SHP77 (cell line): Measurements from ENCODE around the gene CPNE8.

Source experiments
- DNase-seq, 2 experiments: peaks; one replicate each; lab custom pipeline; 2025; lab: John Stamatoyannopoulos, UW

CPNE8 gene

GRCh38 chr12:38728894-38729293 lies 176.5 kb downstream of the CPNE8 start:
- no peak for DNase-seq

- no peak for DNase-seq
Observed at GRCh38 chr12:38721611-38722252, 183.7 kb downstream of the CPNE8 start.

DNA sequence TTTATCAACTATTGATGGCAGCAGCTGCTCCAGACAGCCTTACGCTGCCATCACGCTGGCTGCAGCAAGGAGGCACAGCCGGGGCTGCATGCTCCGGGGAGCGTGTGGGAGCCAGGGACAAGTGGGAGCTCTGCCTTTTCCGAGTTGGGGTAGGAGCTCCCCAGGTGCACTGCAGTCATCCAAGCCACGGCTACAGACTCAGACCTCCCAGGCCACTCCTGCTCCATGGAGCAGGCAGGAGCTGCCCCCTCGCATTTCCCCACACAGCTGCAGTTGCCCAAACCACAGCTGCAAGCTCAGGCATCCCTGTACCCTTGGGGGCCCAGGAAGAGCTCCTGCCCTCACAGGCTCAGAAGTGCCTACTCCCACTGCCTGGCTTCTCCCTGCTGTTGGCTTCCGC lies 184.7 kb downstream of the CPNE8 start:
- no peak for DNase-seq

- no peak for DNase-seq
Observed at GRCh38 chr12:38713294-38713693, 192.1 kb downstream of the CPNE8 start.

DNA sequence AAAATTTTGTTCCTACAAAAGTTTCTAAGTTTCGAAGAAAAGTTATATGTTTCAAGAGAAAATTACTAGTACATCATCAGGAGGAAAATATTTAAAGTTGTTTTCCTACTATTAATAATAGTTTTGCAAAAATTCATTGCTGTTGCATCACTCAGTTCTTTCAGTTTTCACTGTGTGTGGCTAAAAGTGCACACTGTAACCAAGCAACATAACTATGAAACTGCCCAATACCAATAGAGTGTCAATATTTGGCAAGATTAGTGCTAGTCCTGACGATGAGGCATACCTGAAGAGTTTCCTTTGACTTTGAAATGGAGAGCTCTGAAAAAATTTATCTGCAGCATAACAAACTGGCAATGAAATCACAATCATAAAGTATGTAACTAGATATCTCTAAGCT lies 194.3 kb downstream of the CPNE8 start:
- no peak for DNase-seq

- DNase-seq = no peak
Observed at GRCh38 chr12:38708466-38708865, 196.9 kb downstream of the CPNE8 start.

DNA sequence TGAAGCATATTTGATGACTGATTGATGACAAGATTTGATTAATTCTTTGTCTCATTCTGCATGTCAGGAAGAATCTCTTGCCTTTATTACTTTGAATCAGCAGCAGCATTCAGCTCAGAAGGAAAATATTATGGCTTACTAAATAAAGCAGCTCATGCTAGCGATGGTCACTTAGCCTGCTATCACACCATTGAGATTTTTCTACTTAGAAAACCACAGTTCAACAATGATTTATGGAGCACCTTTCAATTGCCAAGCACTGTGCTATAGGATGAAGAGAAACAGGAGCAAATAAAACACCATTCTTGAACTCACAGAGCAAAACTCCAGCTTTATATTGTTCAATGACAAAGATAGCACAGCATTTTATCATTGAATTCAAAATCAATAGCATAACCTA lies 197.7 kb downstream of the CPNE8 start:
- no peak for DNase-seq

GRCh38 chr12:38697289-38697688 lies 208.1 kb downstream of the CPNE8 start:
- DNase-seq = no peak

GRCh38 chr12:38695057-38695456 lies 210.3 kb downstream of the CPNE8 start:
- no peak for DNase-seq

- no peak for DNase-seq
Observed at GRCh38 chr12:38691164-38691563, 214.2 kb downstream of the CPNE8 start.

- no peak for DNase-seq
Observed at GRCh38 chr12:38690646-38691045, 214.7 kb downstream of the CPNE8 start.

DNA sequence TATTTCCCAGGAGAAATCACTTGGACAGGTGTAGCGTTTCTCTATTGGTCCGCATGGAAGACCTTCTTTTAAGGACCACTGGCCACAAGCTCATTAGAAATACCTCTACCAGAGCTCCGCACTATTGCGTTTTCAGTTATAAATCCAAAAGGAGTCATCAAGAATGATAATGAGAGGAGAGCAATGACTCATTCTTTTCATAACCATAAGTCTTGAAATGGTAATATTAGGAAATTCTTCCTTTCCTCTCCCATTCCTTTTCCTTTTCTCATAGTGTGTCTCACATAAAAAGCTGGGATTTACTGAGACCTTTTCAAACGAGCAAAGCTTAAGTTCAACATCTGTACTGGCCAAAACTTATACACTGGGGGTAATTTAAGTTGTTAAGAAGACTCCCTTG lies 215.7 kb downstream of the CPNE8 start:
- DNase-seq = no peak

DNA sequence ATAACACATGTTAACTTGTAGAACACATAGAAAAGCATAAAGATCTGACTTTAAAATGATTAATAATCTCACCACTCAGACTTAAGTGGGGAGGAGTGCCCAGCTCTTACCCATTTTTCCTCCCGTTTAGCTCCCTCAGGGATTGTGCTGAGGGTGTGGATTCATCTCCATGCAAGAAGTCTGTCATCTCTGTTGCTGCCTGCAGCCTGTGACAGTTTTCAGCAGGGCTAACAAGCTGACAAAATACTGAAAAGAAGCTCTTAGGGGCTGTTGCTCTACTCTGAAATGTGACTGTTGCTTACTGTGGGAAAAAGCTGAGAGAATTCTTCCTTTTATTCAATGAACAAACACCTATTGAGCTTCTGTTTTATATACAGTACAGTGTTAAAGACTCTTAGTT lies 216.2 kb downstream of the CPNE8 start:
- no peak for DNase-seq

DNA sequence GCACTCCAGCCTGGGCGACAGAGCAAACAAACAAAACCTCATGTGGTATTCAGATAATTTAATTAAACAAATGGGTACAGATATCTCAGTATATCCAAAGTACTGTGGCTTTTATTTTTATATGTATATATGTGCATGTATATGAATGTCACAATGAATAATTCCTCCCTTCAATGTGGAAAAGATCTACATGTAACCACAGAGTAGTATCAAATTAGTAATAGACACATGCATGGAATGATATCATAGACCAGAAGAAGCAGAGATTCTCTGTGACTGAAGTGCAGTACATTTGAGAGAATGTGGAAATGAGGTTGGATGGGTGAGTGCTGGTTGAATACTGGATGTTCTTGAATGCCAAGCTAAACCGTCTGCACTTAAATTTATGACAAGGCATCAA lies 222.9 kb downstream of the CPNE8 start:
- DNase-seq = no peak

DNA sequence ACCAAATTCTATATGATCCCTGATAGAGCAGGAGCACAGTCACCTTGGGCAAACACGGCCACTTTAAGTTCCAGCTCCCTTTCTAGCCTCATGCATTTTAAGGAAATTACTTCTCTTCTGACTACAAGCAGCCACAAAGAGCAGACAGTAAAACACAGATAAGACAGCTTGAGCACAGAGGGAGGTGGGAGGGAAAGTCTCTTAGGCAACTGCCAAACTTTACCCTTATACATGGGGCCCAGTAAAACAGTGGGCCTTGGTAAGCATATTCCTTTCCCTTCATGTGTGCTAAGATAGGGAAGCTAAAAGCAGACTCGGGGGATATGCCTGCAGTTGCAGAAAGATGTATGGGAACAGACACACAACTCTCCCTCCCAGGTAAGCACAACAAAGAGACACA lies 235.9 kb downstream of the CPNE8 start:
- DNase-seq = no peak

- DNase-seq = no peak
Observed at GRCh38 chr12:38669081-38669480, 236.3 kb downstream of the CPNE8 start.

DNA sequence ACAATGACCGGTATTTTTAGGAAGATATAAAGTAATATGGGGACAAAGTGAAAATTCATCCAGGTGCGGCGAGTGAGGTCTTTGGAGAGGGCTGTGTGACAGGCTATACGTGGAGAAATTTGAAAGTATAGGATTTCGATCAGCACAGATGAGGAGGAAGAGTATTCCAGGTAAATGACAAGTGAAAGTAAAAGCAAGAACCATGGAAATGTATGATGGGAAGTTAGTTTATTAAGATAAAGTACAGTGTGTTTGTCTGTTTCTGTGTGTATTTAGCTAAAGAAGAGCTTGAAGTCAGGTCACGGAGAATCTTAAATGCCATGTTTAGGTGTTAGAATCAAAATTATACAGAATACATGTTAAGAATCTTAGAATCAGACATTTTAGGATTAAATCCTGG lies 239.0 kb downstream of the CPNE8 start:
- no peak for DNase-seq

GRCh38 chr12:38664661-38665269 lies 240.6 kb downstream of the CPNE8 start:
- peak; percentile 30 to 43 for DNase-seq

- DNase-seq = no peak
Observed at GRCh38 chr12:38662829-38663228, 242.6 kb downstream of the CPNE8 start.

DNA sequence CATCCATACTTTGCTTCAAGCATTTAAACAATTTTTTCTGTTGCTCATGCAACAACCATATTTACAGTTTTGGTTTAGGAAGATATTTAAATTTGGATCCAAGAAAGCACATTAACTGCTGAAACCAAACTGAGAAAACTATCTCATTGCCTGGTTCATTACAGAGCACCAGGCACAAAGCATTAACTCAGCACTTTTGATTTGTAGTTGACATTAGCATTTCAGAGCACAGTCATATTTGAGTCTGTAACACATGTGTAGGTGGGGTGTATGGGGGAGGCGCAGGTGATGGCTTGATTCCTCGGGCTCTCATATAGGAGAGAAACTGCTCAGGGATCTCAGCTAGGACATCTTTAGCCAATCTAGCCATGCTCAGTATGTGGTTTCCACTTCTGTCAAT lies 251.7 kb downstream of the CPNE8 start:
- no peak for DNase-seq

DNA sequence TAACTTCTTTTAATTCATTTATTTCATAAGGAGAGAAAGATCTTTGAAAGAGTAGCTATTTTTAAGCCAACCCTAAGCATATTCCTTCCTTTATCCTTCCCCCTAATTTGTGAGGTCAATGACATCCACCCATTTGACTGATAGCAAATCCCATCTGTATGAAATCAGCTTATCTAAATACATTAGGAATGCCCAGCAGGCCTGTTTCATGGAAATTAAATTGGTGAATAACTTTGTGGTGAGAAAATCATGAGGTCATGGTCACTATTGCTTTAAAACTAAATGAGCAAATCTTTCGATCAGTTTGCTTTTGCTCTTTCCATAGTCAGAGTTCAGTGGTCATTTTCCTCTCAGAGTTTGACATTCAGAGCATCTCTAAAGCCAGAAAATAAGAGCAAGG lies 256.6 kb downstream of the CPNE8 start:
- DNase-seq = no peak

- no peak for DNase-seq
Observed at GRCh38 chr12:38646146-38646545, 259.2 kb downstream of the CPNE8 start.

GRCh38 chr12:38639625-38640024 lies 265.8 kb downstream of the CPNE8 start:
- DNase-seq = no peak

GRCh38 chr12:38638401-38638800 lies 267.0 kb downstream of the CPNE8 start:
- no peak for DNase-seq
